ENCODE measurements around the gene IQSEC1.

DNA sequence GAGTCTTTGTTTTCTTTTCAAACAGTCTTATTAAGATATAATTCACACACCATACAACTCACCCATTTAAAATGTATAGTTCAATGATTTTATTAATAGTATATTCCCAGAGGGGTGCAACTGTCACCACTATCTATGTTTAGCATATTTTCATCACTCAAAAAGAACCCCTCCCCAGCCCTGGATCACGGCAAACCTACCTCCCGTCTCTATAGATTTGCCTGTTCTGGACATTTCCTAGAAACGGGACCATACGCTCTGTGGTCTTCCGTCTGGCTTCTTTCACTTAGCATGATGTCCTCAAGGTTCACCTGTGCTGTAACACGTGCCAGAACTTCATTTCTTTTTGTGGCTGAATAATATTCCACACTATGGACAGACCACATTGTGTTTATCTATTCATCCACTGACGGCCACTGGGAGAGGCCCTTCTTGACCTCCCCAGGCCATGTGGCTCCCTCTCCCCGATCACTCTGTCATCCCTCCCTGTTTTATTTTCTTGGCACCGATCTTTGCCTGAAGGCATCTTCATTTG lies 56.4 kb downstream of the IQSEC1 start:
- TF ChIP-seq, protein P1, sequence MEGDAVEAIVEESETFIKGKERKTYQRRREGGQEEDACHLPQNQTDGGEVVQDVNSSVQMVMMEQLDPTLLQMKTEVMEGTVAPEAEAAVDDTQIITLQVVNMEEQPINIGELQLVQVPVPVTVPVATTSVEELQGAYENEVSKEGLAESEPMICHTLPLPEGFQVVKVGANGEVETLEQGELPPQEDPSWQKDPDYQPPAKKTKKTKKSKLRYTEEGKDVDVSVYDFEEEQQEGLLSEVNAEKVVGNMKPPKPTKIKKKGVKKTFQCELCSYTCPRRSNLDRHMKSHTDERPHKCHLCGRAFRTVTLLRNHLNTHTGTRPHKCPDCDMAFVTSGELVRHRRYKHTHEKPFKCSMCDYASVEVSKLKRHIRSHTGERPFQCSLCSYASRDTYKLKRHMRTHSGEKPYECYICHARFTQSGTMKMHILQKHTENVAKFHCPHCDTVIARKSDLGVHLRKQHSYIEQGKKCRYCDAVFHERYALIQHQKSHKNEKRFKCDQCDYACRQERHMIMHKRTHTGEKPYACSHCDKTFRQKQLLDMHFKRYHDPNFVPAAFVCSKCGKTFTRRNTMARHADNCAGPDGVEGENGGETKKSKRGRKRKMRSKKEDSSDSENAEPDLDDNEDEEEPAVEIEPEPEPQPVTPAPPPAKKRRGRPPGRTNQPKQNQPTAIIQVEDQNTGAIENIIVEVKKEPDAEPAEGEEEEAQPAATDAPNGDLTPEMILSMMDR (IDR thresholded peaks at IDR 0.05): no peak
- TF ChIP-seq POLR2A (IDR thresholded peaks at IDR 0.05) (no peak), POLR2AphosphoS5 (IDR thresholded peaks at IDR 0.05) (no peak)

All from breast epithelium (tissue), 3 donors.